ENCODE results near the gene MICALL1.

DNA sequence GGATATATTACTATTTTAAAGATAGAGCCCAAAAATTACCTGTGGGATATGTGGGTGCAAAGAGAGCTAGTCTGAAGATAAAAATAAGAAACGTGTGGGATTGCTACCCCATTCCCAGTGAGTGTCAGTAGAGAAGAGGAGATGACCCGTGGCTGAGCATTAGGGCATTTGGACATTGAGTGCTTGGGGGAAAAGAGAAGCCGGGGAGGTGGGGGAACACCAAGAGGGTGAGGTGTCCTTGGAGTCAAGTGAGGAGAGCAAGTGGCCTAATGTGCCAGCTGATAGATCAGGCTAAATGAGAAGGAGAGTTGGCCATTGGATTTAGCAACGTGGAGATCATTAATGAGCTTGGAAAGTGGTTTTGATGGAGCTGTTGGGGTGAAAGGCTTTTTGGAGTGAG lies 48.6 kb downstream of the MICALL1 start:
- TF ChIP-seq, protein P1, sequence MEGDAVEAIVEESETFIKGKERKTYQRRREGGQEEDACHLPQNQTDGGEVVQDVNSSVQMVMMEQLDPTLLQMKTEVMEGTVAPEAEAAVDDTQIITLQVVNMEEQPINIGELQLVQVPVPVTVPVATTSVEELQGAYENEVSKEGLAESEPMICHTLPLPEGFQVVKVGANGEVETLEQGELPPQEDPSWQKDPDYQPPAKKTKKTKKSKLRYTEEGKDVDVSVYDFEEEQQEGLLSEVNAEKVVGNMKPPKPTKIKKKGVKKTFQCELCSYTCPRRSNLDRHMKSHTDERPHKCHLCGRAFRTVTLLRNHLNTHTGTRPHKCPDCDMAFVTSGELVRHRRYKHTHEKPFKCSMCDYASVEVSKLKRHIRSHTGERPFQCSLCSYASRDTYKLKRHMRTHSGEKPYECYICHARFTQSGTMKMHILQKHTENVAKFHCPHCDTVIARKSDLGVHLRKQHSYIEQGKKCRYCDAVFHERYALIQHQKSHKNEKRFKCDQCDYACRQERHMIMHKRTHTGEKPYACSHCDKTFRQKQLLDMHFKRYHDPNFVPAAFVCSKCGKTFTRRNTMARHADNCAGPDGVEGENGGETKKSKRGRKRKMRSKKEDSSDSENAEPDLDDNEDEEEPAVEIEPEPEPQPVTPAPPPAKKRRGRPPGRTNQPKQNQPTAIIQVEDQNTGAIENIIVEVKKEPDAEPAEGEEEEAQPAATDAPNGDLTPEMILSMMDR (IDR thresholded peaks at IDR 0.05) = no peak
- TF ChIP-seq EP300 (IDR thresholded peaks at IDR 0.05; ENCODE audit: low read depth) (no peak), POLR2A (IDR thresholded peaks at IDR 0.05) (no peak), POLR2AphosphoS5 (IDR thresholded peaks at IDR 0.05) (no peak)

All from transverse colon (tissue), 4 donors.